Psoas muscle (tissue), 8 donors: Measurements from ENCODE around the gene ACP1. TPM values are rescaled to one million over a fixed set of nuclear protein-coding genes. Genes with fewer than 3 reads are reported as not detected.
A peak's percentile ranks its signal among the peaks of the same experiment; 100 is the strongest.

Experiments used
- ATAC-seq, 4 donors: fragments of 200-7000 bp; cut with Tn5 transposase; one replicate each; pipeline ENCODE4 v1.9.1; 2020; ENCODE audit warnings: moderate library complexity in 3 of 4, mild to moderate bottlenecking in 2 of 4
- DNase-seq, 2 donors: peaks; one replicate each; pipeline ENCODE4 v3.0.0-alpha.2; 2020
- H3K27ac ChIP-seq: fragments of 200-600 bp; one replicate; pipeline ENCODE4 v1.8.0; 2022
- H3K27me3 ChIP-seq, 3 donors: fragments of 200-600 bp in 1 of 3; one replicate each; pipeline versions ENCODE4 v1.6.1 to v1.8.0; 2013 to 2022; ENCODE audit warnings: low read length in 2 of 3, mild to moderate bottlenecking in 2 of 3, moderate library complexity in 1 of 3; ENCODE audit not compliant: insufficient read depth in 3 of 3
- H3K36me3 ChIP-seq, 2 donors: fragments of 200-600 bp in 1 of 2; one replicate each; pipeline versions ENCODE4 v1.6.1 to v1.8.0; 2013 to 2022; ENCODE audit warnings: low read depth in 1 of 2, mild to moderate bottlenecking in 1 of 2, moderate library complexity in 1 of 2; ENCODE audit not compliant: insufficient read depth in 1 of 2
- H3K4me1 ChIP-seq: fragments of 200-600 bp; one replicate; pipeline ENCODE4 v1.8.0; 2022
- H3K4me3 ChIP-seq: fragments of 200-600 bp; one replicate; pipeline ENCODE4 v1.8.0; 2022; ENCODE audit warnings: mild to moderate bottlenecking
- H3K9me3 ChIP-seq: fragments of 200-600 bp; one replicate; pipeline ENCODE4 v1.8.0; 2022
- WGBS, 3 donors: extraction: QIAGEN DNeasy Blood & Tissue Kit; methylation state at CpG; one replicate each; pipeline versions ENCODE4 v1.1.6 to v1.1.7; 2013; 5-methylcytosine and 5-hydroxymethylcytosine counted together
- intact Hi-C, 2 donors: fragments of 100-400 bp; cut with DNase I; formaldehyde crosslinking; loops; one replicate each; pipeline versions ENCODE4 v1.11.0 to v1.14.2; 2022
- polyA plus RNA-seq, 3 donors: library from polyadenylated mRNA; stranded (reverse); fragments of 200-250 nt; gene quantifications; one replicate each; pipeline ENCODE4 v1.2.3, GENCODE V29; 2013
- total RNA-seq, 4 donors: library from RNA; stranded (reverse); fragmentation: NEBNext Ultra II Directional in 2 of 4; extraction: Animal tissue kit (Norgen Biotek cat#: 25700) in 2 of 4; gene quantifications; one replicate each; pipeline versions ENCODE4 v1.2.1 to v1.2.4, GENCODE V29; 2021 to 2023
- TF ChIP-seq, protein P1 (sequence below): fragments of 200-600 bp; IDR thresholded peaks from one replicate; pipeline ENCODE4 v1.8.0; 2022; ENCODE audit warnings: antibody characterized with exemption
- donor health status: healthy with polysubstance abuse.
- donor health status: DM: no; HTN: no; CAD: no; lungs with moderate emphysema.
- donor health status: Bipolar disorder and iron deficiency.
- donor health status: healthy.
- donor health status: DM: yes; HTN: yes; CAD: no.
- donor health status: DM: no; HTN: no; CAD: no.
- donor health status: DM: no; HTN: no; CAD: no.
- donor health status: DM: yes; HTN: yes; CAD: no.

ACP1 gene
- total and polyA plus RNA-seq, 7 donors, result 55.8 to 104 (median 73.6) TPM

DNA sequence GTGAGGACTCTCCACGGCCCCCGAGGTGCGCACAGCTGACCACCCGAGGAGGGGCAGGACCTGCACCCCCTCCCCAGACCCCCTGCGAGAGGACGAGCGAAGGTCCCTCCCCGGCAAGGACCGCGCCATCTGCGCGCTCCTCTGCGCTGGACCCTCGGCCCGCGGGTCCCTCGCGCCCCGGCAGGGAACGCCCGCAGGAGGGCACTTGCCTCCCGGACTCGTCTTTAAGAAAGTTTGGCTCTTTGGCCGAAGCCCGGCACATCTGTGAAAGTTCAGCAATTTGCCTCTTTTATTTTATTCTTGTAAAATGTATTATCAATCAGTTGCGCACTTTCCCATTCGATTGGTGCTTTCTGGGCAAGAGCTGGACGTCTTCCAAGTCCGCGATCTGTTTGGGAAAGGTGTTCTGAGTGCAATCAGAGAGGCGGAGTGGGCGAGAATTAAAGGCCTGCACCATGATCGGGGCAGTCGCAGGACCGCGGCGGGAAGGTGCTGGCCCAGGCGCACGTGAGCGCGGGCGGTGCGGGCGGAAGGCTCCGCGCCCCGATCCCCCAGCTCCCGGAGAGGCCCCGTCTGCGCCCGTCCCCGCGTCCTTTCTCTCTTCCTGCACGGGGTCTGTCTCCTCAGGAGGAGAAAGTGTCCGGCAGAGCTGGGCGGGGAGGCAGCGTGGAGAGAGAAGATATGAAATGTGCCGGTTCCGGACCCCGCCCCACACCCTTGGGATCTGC lies 24.8 kb downstream of the ACP1 start:
- DNase-seq (no peak), ATAC-seq (peak; percentile 15 to 76 (median 30))
- peaks cover 0 to 44% (median 11%) of the 10 kb centered on the region in 3 donors for H3K27me3 ChIP-seq
- H3K4me3 ChIP-seq, result peak overlapping the region; percentile 73
- WGBS, 3 donors, result 0 to 1% (median 1%) methylated on average over 50 to 60 of the region's 60 CpGs
- H3K9me3 ChIP-seq, result no peaks in the 10 kb centered on the region
- no peaks in the 10 kb centered on the region for H3K36me3 ChIP-seq
- intact Hi-C loops, result loop anchor here in 1 of 2 donors (2.0 to 5.0 kb wide), 2 partner anchors 42 to 115 kb away; no protein-coding TSS in a partner anchor
- peaks cover 9% of the 10 kb centered on the region for H3K4me1 ChIP-seq
- no peak overlapping the region for H3K27ac ChIP-seq
- TF ChIP-seq, protein P1, sequence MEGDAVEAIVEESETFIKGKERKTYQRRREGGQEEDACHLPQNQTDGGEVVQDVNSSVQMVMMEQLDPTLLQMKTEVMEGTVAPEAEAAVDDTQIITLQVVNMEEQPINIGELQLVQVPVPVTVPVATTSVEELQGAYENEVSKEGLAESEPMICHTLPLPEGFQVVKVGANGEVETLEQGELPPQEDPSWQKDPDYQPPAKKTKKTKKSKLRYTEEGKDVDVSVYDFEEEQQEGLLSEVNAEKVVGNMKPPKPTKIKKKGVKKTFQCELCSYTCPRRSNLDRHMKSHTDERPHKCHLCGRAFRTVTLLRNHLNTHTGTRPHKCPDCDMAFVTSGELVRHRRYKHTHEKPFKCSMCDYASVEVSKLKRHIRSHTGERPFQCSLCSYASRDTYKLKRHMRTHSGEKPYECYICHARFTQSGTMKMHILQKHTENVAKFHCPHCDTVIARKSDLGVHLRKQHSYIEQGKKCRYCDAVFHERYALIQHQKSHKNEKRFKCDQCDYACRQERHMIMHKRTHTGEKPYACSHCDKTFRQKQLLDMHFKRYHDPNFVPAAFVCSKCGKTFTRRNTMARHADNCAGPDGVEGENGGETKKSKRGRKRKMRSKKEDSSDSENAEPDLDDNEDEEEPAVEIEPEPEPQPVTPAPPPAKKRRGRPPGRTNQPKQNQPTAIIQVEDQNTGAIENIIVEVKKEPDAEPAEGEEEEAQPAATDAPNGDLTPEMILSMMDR, result no peak

DNA sequence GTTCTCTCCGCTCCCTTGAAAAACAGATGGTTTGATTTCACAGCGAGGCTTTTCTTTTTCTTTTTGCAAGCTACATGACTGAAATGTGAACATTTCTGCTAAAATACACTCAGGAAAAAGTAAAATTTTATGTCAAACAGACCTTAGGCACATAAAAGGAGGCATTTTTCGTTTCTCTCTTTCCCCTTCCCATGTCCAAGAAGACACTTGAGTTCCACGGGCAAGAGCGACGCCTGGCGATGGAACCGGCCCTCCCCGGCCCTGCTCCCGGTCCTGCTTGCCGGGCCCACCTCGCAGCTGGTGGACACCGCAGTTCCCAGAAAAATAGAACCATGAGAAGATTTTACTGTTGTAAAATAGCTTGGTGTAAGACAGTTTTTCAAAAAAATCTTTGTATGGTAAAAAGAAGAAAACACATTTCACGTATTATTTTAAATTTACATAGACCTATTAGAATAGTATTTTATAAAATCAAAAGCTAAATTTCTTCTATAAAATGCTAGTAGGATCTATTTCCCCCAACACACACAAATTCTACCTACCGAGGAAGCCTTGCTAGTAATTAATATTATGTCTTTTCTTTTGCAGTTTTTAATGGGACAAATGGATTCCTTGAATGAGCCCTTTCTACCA lies 25.5 kb downstream of the ACP1 start:
- intact Hi-C loops, result loop anchor here in 1 of 2 donors (2.0 kb wide), 1 partner anchor 115 kb away; no protein-coding TSS in a partner anchor
- H3K27me3 ChIP-seq, result peaks cover 0 to 48% (median 11%) of the 10 kb centered on the region in 3 donors
- WGBS, 3 donors, result 9 to 11% (median 10%) methylated on average over 15 of the region's 15 CpGs
- H3K4me3 ChIP-seq, result peak overlapping the region; percentile 73
- H3K9me3 ChIP-seq, result no peaks in the 10 kb centered on the region
- no peaks in the 10 kb centered on the region for H3K36me3 ChIP-seq
- peak; percentile 69 to 93 (median 80) for ATAC-seq
- H3K27ac ChIP-seq, result no peak overlapping the region
- TF ChIP-seq, protein P1, result peak; percentile 67
- H3K4me1 ChIP-seq, result peaks cover 9% of the 10 kb centered on the region
- peak; percentile 68 to 83 for DNase-seq

DNA sequence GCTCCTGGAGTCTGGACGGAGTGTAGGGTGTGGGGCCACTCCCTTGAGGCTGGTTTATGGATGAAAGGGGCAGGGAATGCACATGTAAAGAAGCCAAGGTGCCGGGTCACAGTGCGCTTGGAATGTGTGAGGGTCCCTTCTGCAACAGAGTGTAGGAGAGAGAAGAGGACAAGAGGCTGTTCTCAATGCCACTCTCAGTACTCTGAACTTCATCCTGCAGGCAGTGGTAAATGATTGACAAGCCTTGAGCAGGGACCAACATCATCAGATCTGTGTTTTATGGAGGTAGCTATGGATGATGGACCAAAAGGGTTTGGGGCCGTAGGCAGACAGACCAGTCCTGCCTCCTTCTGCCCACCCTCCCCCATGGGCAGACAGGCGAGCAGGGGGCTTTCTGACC lies 30.3 kb downstream of the ACP1 start:
- ATAC-seq, result no peak
- WGBS, 3 donors, result 66 to 79% (median 70%) methylated on average over 5 of the region's 5 CpGs
- H3K9me3 ChIP-seq, result peaks cover 3% of the 10 kb centered on the region
- no peak overlapping the region for H3K4me3 ChIP-seq
- H3K36me3 ChIP-seq, result no peaks in the 10 kb centered on the region
- TF ChIP-seq, protein P1, result no peak
- no peaks in the 10 kb centered on the region for H3K4me1 ChIP-seq
- H3K27ac ChIP-seq, result no peak overlapping the region
- peaks cover 0 to 13% (median 0%) of the 10 kb centered on the region in 3 donors for H3K27me3 ChIP-seq
- intact Hi-C loops, result no loop called here
- no peak for DNase-seq

DNA sequence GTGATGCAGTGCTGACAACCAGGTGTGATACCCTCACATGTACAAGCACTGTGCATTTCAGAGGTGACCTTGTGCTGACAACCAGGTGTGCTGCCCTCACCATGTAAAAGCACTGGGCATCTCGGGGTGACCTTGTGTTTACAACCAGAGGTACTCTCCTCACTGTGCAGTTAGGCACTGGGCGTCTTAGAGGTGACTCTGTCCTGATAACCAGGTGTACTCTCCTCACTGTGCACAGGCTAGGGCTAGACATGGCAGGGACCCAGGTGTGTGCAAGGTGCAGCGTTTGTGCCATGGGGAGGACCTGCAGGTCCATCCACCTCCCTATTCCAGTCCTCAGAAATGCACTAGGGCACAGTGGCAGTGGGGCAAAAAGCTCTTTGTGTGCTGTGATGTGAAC lies 31.6 kb downstream of the ACP1 start:
- H3K27me3 ChIP-seq, result peaks cover 0 to 12% (median 0%) of the 10 kb centered on the region in 3 donors

More for the DNA sequence above, 31.6 kb downstream of the ACP1 start:
- 65 to 76% (median 66%) methylated on average over 3 of the region's 3 CpGs for WGBS, 3 donors
- TF ChIP-seq, protein P1, result no peak
- intact Hi-C loops, result no loop called here
- Histone ChIP-seq H3K4me1 (no peaks in the 10 kb centered on the region), H3K27ac (no peak overlapping the region), H3K4me3 (no peak overlapping the region), H3K9me3 (peaks cover 3% of the 10 kb centered on the region), H3K36me3 (no peaks in the 10 kb centered on the region)
- no peak for ATAC-seq
- no peak for DNase-seq
